Measurements from ENCODE around the gene UTP4.

DNA sequence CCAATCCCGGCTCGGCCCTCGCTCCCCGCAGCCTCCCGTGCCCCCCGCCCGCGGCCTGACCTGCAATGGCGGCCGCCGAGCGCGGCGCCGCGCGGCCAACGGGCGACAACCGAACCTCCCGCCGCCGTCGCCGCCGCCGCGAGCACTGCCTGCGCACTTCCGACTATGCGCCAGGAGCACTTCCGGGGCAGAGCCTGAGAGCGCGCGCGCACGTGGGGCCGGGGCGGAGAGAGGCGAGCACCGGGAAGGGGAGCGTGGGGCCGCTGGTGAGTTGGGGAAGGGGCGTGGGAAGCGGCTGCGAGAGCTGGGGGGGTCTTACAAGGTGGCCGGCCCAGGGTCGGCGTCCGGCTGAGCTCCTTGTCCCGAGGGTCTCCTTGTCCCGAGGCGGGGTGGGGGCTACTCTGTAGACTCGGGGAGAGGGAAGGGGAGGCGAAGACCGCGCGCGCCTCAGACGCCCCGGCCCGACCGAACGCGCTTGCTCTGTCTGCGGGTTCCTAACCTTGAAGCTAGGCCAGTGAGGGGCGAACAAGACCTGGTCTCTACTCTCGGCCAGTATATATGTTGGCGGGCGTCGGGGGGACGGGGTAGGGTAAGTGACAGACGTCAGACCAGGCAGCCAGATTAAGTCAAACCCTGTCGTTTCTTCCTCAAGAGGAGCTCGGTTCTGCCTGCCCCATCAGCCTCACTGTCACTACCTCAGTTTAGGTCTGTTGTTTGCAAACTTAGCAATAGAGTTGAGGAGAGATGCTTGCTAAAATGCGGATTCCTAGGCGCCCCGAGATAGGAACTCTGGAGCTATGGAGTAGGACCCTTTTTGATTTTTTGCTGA lies at the start of gene UTP4, which contains the start of gene CHTF8:
- TF ChIP-seq CTCF (conservative IDR thresholded peaks at IDR 0.05 in 1 of 2, IDR thresholded peaks at IDR 0.05 in 1 of 2; ENCODE audit: extremely low read depth in 1 of 2, insufficient read depth in 1 of 2, low read depth in 1 of 2, low read length in 2 of 2): no peak
- TF ChIP-seq EZH2 (IDR thresholded peaks at IDR 0.05; ENCODE audit: borderline replicate concordance, low read length): no peak

Data from mammary epithelial cell (primary cell).